Gastroesophageal sphincter (tissue), 3 donors: ENCODE data around the gene RIMS4.

Experiments
- CTCF ChIP-seq, 4 experiments: fragments of 200-600 bp in 2 of 4; fragments of 450-650 bp in 2 of 4; sonication (generic) in 1 of 4; IDR thresholded peaks; one replicate each; pipeline ENCODE4 v1.5.1; 2017 to 2019; ENCODE audit warnings: antibody characterized with exemption in 4 of 4, mild to moderate bottlenecking in 2 of 4, moderate library complexity in 2 of 4
- EP300 ChIP-seq: sonication (generic); formaldehyde crosslinking; IDR thresholded peaks from one replicate; pipeline ENCODE4 v1.6.1; 2017; ENCODE audit warnings: antibody characterized with exemption, mild to moderate bottlenecking
- POLR2A ChIP-seq, 2 donors: fragments of 450-650 bp; IDR thresholded peaks; one replicate each; pipeline ENCODE4 v1.6.1; 2017; ENCODE audit warnings: antibody characterized with exemption in 2 of 2, mild to moderate bottlenecking in 2 of 2, moderate library complexity in 1 of 2

DNA sequence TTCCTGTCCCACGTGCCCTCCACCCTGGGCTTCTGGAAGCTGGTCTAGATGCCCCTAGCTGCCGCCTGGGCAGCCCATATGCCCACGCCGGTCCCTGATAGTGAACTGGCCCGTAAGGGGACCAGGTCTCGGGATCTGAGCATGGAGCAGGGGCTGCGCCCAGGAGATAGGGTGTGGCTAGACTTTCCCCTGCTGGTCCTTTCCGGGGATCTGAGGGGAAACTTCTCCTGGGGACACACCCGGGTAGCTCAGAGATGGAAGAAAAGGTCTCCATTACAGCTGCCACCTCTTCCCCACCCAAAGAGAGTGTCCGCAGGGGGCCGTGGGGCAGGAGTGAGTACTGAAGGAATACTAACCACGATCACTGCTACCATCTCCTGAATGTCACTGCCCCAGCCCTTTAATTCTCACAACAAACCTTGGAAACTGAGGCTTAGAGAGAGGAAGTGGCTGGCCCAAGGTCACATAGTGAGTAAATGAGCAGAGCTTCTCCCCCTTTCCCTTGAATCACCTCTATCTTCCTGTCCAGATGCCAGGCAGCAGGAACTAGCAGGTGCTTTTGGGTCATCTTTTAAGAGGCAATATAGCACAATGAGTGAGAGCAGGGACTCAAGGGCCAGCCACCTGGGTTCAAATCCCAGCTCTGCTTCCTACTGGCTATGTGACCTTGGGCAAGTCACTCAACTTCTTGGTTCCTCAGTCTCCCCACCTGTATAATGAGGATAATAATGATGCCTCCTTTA, 107.0 kb downstream of the RIMS4 start:
- TF ChIP-seq CTCF (IDR thresholded peaks at IDR 0.05) (peak in 1 of 4 experiments; percentile 15), EP300 (no peak), POLR2A (IDR thresholded peaks at IDR 0.05) (no peak)
